Measurements from ENCODE around the gene EIF3I.

EIF3I gene

DNA sequence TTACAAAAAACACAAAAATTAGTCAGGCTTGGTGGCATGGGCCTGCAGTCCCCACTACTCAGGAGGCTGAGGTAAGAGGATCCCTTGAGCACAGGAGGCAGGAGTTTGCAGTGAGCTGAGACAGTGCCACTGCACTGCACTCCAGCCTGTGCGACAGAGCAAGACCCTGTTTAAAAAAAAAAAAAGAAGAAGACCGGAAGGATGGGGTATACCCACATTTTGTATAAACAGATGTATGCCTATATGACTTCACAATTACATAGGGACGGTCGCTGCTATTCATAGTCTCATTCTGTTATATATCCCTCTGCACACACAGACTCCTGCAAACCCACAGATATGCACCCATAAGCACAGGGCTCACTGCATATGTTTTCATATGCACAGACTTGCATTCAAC is 41.5 kb downstream of the EIF3I start:
- DNase-seq (ENCODE audit: extremely low read depth in 1 of 2, low read depth in 1 of 2), result no peak

DNA sequence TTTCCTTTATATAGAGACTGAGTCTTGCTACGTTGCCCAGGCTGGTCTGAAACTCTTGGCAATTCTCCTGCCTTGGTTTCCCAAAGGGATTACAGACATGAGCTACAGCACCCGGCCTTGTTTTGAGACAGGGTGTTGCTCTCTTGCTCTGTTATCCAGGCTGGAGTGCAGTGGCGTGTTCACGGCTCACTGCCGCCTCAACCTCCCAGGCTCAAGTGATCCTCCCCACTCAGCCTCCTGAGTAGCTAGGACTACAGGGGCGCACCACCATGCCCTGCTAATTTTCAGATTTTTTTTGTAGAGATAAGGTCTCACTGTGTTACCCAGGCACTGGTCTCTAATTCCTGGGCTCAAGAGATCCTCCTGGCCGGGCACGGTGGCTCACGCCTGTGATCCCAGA is 43.6 kb downstream of the EIF3I start:
- DNase-seq (ENCODE audit: extremely low read depth in 1 of 2, low read depth in 1 of 2), result no peak

DNA sequence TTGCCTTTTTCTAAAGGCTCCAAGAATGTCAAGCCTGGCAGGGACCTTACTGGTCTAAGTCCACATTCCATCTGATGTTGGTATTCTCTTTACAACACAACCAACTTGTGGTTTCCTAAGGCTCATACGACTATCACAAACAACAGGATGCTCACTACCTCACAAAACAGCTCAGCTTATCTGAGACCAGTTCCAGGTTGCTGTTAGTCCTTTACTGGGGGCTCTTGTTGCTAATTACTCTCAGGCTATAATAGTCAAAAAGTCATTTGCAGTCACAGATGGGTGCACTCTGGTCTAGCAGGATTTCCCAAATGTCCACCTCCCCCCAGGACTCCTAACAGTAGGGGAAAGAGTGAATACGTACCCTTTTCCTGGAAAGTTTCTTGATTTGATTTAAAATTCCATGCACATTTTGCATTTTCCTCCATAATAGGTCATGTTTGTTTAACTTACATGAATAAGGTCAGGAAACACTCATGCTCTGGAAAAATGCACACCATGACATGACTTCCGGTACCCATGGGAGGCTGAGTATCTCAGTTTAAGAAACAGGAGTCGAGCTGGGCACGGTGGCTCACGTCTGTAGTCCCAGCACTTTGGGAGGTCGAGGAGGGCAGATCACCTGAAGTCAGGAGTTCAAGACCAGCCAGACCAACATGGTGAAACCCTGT is 44.8 kb downstream of the EIF3I start:
- no peak for DNase-seq (ENCODE audit: extremely low read depth in 1 of 2, low read depth in 1 of 2)

DNA sequence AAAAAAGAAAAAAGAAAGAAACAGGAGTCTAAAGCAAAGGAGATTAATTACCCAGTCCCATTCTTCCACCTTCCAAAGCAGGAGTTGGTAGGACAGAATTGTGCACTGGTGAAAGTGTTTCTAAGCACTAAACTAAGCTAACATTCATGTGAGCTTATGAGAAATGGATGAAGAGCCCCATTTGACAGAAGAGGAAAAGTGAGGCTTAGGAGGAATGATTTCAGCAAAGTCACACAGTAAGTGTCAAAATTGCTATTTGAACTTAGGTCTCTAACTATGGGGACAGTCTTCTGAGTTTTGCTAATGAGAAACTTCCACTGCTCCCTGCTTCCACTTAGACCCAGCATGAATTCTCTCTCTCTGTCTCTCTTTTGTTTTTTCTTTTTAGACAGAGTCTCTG is 47.5 kb downstream of the EIF3I start:
- no peak for DNase-seq (ENCODE audit: extremely low read depth in 1 of 2, low read depth in 1 of 2)

DNA sequence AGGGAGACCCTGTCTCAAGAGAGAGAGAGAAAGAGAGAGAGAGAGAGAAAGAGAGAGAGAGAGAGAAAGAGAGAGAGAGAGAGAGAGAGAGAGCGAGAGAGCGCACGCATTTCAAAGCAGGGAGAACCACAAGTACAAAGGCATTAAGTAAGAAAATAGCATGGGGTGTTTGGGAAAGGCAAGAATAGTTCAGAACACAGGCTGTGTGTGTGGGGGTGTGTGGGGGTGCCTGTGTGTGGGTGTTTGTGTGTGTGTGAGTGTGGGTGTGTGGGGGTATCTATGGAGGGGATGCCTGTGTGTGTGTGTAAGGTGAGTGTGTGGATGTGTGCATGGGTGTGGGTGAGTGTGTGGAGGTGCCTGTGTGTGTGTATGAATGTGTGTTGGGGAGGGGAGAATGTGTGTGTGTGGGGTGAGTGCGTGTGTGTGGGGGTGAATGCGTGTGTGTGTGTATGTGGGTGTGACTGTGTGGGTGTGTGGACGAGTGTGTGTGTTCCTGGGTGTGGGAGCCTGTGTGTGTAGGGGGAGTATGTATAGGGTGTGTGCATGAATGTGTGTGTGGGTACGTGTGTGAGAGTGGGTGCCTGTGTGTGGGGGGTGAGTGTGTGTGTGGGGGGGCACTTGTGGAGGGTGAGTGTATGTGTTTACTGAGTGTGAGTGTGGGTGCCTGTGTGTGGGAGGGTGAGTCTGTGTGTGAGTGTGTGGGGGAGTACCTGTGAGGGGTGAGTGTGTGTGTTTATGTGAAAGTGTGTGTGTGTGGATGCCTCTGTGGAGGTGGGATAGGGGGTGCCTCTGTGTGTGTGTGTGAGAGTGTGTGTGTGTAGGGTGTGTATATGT is 50.6 kb downstream of the EIF3I start:
- DNase-seq (ENCODE audit: extremely low read depth in 1 of 2, low read depth in 1 of 2), result no peak

DNA sequence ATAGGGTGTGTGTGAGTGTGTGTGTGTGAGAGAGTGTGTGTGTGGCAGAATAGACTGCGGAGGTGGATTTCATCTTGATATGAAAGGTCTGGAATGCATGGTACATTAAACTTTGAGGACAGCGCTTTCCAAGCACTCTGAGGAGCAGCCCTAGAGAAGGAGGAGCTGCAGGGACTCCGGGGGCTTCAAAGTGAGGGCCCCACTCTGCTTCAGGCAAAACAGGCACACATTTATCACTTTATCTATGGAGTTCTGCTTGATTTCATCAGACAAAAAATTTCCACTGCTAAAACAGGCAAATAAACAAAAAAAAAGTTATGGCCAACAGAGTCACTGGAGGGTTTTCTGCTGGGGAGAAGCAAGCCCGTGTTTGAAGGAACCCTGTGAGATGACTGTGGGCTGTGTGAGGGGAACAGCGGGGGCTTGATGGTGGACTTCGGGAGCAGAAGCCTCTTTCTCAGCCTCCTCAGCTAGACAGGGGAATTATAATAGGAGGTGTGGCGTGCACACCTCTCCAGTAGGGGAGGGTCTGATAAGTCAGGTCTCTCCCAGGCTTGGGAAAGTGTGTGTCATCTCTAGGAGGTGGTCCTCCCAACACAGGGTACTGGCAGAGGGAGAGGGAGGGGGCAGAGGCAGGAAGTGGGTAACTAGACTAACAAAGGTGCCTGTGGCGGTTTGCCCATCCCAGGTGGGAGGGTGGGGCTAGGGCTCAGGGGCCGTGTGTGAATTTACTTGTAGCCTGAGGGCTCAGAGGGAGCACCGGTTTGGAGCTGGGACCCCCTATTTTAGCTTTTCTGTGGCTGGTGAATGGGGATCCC is 51.4 kb downstream of the EIF3I start:
- peak; percentile 64 to 82 for DNase-seq (ENCODE audit: extremely low read depth in 1 of 2, low read depth in 1 of 2)

DNA sequence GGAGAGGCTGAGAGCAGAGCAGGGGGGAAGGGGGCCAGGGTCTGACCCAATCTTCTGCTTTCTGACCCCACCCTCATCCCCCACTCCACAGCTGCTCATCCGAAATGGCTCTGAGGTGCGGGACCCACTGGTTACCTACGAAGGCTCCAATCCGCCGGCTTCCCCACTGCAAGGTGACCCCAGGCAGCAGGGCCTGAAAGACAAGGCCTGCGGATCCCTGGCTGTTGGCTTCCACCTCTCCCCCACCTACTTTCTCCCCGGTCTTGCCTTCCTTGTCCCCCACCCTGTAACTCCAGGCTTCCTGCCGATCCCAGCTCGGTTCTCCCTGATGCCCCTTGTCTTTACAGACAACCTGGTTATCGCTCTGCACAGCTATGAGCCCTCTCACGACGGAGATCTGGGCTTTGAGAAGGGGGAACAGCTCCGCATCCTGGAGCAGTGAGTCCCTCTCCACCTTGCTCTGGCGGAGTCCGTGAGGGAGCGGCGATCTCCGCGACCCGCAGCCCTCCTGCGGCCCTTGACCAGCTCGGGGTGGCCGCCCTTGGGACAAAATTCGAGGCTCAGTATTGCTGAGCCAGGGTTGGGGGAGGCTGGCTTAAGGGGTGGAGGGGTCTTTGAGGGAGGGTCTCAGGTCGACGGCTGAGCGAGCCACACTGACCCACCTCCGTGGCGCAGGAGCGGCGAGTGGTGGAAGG is 52.6 kb downstream of the EIF3I start:
- DNase-seq (ENCODE audit: extremely low read depth in 1 of 2, low read depth in 1 of 2), result no peak

DNA sequence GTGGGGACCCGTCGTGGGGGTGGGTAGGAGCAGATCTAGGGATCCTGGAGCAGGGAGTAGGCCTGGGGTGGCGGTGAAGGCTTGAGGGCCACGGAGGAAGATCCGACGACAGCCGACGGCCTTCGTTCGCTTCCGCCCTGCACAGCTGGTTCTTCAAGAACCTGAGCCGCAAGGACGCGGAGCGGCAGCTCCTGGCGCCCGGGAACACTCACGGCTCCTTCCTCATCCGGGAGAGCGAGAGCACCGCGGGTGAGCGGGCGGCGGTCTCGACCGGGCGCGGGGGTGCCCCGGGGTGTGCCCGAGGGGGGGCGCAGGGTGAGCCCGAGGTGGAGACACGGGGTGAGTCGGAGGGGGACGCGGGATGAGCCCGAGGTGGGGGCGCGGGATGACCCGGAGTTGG is 53.2 kb downstream of the EIF3I start:
- no peak for DNase-seq (ENCODE audit: extremely low read depth in 1 of 2, low read depth in 1 of 2)

DNA sequence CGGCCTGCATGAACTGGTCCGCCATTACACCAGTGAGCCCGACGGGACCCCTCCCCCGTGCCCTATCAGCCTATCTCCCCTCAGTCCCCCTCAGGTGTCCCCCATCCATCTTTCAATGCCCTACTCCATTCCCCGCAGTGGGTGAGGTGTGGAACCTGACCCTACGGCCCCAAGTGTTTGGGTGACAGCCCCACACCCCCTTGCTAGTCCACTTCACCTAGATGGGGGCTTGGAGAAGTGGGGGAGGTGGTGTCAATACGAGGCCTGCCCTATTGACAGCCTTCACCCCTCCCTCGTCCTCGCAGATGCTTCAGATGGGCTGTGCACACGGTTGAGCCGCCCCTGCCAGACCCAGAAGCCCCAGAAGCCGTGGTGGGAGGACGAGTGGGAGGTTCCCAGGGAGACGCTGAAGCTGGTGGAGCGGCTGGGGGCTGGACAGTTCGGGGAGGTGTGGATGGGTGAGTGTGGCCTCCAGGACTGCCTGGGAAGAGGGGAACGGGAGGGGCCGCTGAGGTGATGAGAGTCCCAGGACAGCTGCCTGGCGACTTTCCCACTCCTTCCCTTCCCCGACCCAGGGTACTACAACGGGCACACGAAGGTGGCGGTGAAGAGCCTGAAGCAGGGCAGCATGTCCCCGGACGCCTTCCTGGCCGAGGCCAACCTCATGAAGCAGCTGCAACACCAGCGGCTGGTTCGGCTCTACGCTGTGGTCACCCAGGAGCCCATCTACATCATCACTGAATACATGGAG is 54.0 kb downstream of the EIF3I start:
- no peak for DNase-seq (ENCODE audit: extremely low read depth in 1 of 2, low read depth in 1 of 2)
